Spleen (tissue), 7 donors: ENCODE measurements around the gene SMU1.

Source experiments
- CTCF ChIP-seq, 11 experiments: fragments of 200-600 bp in 7 of 11; fragments of 450-650 bp in 4 of 11; sonication (generic) in 4 of 11; IDR thresholded peaks in 8 of 11; conservative IDR thresholded peaks in 3 of 11; 1 replicate in 7 of 11; 2 replicates in 4 of 11; pipeline versions ENCODE4 v1.4.0 to v1.8.0; 2016 to 2021; ENCODE audit warnings: antibody characterized with exemption in 11 of 11, inconsistent platforms in 4 of 11, mild to moderate bottlenecking in 1 of 11
- POLR2A ChIP-seq, 3 donors: fragments of 450-650 bp; IDR thresholded peaks; one replicate each; pipeline ENCODE4 v1.5.1; 2017; ENCODE audit warnings: antibody characterized with exemption in 3 of 3, mild to moderate bottlenecking in 1 of 3
- POLR2AphosphoS5 ChIP-seq, 3 donors: sonication (generic); formaldehyde crosslinking; IDR thresholded peaks; one replicate each; pipeline ENCODE4 v1.5.1; 2017; ENCODE audit warnings: antibody characterized with exemption in 3 of 3
- donor health status: DM: no; HTN: no; CAD: no; lungs with moderate emphysema.
- donor health status: DM: no; HTN: no; CAD: no.
- donor health status: DM: no; HTN: no; CAD: no.

- TF ChIP-seq CTCF (IDR thresholded peaks at IDR 0.05 in 8 of 11, conservative IDR thresholded peaks at IDR 0.05 in 3 of 11) (no peak), POLR2AphosphoS5 (IDR thresholded peaks at IDR 0.05) (no peak), POLR2A (IDR thresholded peaks at IDR 0.05) (no peak)
These were observed 83.8 kb downstream of the SMU1 start for GRCh38 chr9:32992595-32993238.
